Activated naive CD4-positive, alpha-beta T cell (primary cell): ENCODE results near the gene C15orf61.

Experiments
- DNase-seq, 4 experiments: peaks; one replicate each; lab custom pipeline; 2025; lab: John Stamatoyannopoulos, UW

Gene C15orf61

GRCh38 chr15:67521029-67521782, at the start of gene C15orf61:
Gene C15orf61 (plus strand): TSS chr15:67521131. CDS start chr15:67521249, 118 bp downstream.
- peak; percentile 43 to 80 (median 64) for DNase-seq

- DNase-seq: no peak
Observed at GRCh38 chr15:67472957-67473356, 48.0 kb upstream of the C15orf61 start.

GRCh38 chr15:67474405-67475110, 46.4 kb upstream of the C15orf61 start:
- DNase-seq: no peak

GRCh38 chr15:67479781-67480505, 41.0 kb upstream of the C15orf61 start:
- no peak for DNase-seq

GRCh38 chr15:67480741-67481140, 40.2 kb upstream of the C15orf61 start:
- DNase-seq: no peak

- no peak for DNase-seq
Observed at GRCh38 chr15:67481680-67482079, 39.3 kb upstream of the C15orf61 start.

GRCh38 chr15:67495585-67495984, 25.3 kb upstream of the C15orf61 start:
- DNase-seq: no peak

- no peak for DNase-seq
Observed at GRCh38 chr15:67501177-67501835, 19.6 kb upstream of the C15orf61 start.

GRCh38 chr15:67501836-67502461, 19.0 kb upstream of the C15orf61 start:
- DNase-seq: no peak

- no peak for DNase-seq
Observed at GRCh38 chr15:67504056-67504455, 16.9 kb upstream of the C15orf61 start.

GRCh38 chr15:67504796-67505195, 16.1 kb upstream of the C15orf61 start:
- DNase-seq: no peak

GRCh38 chr15:67505675-67506572, 15.0 kb upstream of the C15orf61 start:
- DNase-seq: no peak

GRCh38 chr15:67506775-67507747, 13.9 kb upstream of the C15orf61 start:
- DNase-seq: no peak

- DNase-seq: no peak
Observed at GRCh38 chr15:67508407-67508806, 12.5 kb upstream of the C15orf61 start.

GRCh38 chr15:67509918-67510317, 11.0 kb upstream of the C15orf61 start:
- no peak for DNase-seq

GRCh38 chr15:67510597-67511190, 10.2 kb upstream of the C15orf61 start:
- no peak for DNase-seq

GRCh38 chr15:67511606-67512005, 9.3 kb upstream of the C15orf61 start:
- DNase-seq: no peak

- no peak for DNase-seq
Observed at GRCh38 chr15:67512140-67512539, 8.8 kb upstream of the C15orf61 start.
